Kidney capillary endothelial cell (primary cell): ENCODE results near the gene NUCB1.
"Not testable (repeated sequence)": the region's sequence is repeated elsewhere in the genome, so short reads cannot be mapped to it uniquely, and the experiment has no call there.

Experiments
- DNase-seq: peaks from one replicate; pipeline ENCODE4 v3.0.0-alpha.2; 2018; ENCODE audit warnings: low spot score

Gene NUCB1

GRCh38 chr19:48874303-48875135 is 25.6 kb upstream of the NUCB1 start:
- DNase-seq = peak; percentile 73

- DNase-seq = not testable (repeated sequence)
These were observed 23.8 kb upstream of the NUCB1 start for GRCh38 chr19:48876043-48876981.

GRCh38 chr19:48877855-48878195 is 22.3 kb upstream of the NUCB1 start:
- no peak for DNase-seq

- no peak for DNase-seq
These were observed 21.7 kb upstream of the NUCB1 start for GRCh38 chr19:48878196-48879024.

GRCh38 chr19:48879025-48879637 is 21.0 kb upstream of the NUCB1 start:
- DNase-seq = no peak

GRCh38 chr19:48879696-48880095 is 20.4 kb upstream of the NUCB1 start:
- not testable (repeated sequence) for DNase-seq

GRCh38 chr19:48881741-48882657 is 18.1 kb upstream of the NUCB1 start:
- no peak for DNase-seq

- DNase-seq = no peak
These were observed 16.4 kb upstream of the NUCB1 start for GRCh38 chr19:48883726-48884125.

- no peak for DNase-seq
These were observed 12.1 kb upstream of the NUCB1 start for GRCh38 chr19:48887861-48888612.

GRCh38 chr19:48889496-48889895 is 10.6 kb upstream of the NUCB1 start:
- not testable (repeated sequence) for DNase-seq

- no peak for DNase-seq
These were observed 9.6 kb upstream of the NUCB1 start for GRCh38 chr19:48890551-48890950.

- no peak for DNase-seq
These were observed 4.9 kb upstream of the NUCB1 start for GRCh38 chr19:48895226-48895625.

GRCh38 chr19:48896191-48896720 is 3.9 kb upstream of the NUCB1 start:
- DNase-seq = no peak

- DNase-seq = no peak
These were observed 2.9 kb upstream of the NUCB1 start for GRCh38 chr19:48897181-48897580.

- not testable (repeated sequence) for DNase-seq
These were observed 744 bp upstream of the NUCB1 start for GRCh38 chr19:48899386-48899749.

GRCh38 chr19:48900477-48901406 is 630 bp downstream of the NUCB1 start:
- DNase-seq = no peak

- not testable (repeated sequence) for DNase-seq
These were observed 2.2 kb downstream of the NUCB1 start for GRCh38 chr19:48902291-48902690.

- DNase-seq = not testable (repeated sequence)
These were observed 3.7 kb downstream of the NUCB1 start for GRCh38 chr19:48903788-48904187.
